AG10803 (cell line): ENCODE results near the gene TAF10.

Experiments used
- DNase-seq: peaks from one replicate; pipeline ENCODE4 v3.0.0; 2010; ENCODE audit warnings: low read depth
- H3K4me3 ChIP-seq: 2 replicates; pipeline ENCODE4 v1.5.1; 2011; ENCODE audit warnings: mild to moderate bottlenecking, low read length, control low read depth
- TF ChIP-seq, protein P1 (sequence below): conservative IDR thresholded peaks from 2 replicates; pipeline ENCODE4 v1.5.1; 2011; ENCODE audit warnings: mild to moderate bottlenecking, low read length, control low read depth, inconsistent platforms

Gene TAF10

DNA sequence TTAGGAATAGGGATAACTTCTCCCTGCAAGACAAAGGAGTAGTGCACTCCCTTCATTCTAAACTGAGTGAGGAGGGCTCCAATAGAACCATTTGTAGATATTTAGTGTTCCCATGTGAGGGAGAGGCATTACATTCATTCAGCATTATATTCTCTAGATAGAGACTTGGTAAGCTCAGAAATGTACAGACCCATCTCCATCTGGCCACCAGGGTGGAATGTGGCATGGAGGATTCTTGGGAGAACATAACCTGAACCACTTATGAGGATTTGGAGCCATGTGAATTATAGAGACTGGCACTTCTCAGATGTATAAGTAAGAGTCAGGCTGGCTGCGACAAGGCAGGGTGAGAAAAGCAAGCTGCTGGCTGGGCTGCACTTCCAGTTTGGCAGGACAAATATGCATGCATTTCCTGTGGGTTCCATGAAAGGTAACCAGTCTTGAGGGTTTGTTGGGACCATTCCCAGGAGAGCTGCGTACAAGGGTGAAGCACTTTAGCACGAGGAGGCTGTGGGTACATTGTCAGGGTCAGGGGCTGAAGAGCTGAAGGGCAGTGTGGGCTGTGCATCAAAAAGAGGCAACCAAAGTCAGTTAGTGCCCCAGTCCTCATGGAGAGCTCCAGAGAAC lies 17.8 kb downstream of the TAF10 start:
- DNase-seq = no peak
- TF ChIP-seq, protein P1, sequence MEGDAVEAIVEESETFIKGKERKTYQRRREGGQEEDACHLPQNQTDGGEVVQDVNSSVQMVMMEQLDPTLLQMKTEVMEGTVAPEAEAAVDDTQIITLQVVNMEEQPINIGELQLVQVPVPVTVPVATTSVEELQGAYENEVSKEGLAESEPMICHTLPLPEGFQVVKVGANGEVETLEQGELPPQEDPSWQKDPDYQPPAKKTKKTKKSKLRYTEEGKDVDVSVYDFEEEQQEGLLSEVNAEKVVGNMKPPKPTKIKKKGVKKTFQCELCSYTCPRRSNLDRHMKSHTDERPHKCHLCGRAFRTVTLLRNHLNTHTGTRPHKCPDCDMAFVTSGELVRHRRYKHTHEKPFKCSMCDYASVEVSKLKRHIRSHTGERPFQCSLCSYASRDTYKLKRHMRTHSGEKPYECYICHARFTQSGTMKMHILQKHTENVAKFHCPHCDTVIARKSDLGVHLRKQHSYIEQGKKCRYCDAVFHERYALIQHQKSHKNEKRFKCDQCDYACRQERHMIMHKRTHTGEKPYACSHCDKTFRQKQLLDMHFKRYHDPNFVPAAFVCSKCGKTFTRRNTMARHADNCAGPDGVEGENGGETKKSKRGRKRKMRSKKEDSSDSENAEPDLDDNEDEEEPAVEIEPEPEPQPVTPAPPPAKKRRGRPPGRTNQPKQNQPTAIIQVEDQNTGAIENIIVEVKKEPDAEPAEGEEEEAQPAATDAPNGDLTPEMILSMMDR = 0 out of 2 replicates have a peak, but pooled peaks have one; percentile 6
- no peak overlapping the region for H3K4me3 ChIP-seq

DNA sequence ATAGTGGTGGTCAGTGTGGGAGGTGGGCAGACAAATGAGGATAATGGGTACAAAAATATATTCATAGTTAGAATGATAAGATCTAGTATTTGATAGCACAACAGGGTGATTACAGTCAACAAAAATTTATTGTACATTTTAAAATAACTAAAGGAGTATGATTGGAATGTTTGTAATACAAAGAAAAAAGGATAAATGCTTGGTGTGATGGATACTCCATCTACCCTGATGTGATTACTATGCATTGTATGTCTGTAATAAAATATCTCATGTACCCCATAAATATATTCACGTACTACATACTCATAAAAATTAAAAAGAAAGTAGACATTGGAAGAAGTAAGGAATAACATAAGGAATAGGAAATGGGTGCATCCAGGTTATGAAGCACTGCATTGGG lies 24.0 kb downstream of the TAF10 start:
- DNase-seq = no peak
- H3K4me3 ChIP-seq = no peak overlapping the region
- TF ChIP-seq, protein P1 = no peak

DNA sequence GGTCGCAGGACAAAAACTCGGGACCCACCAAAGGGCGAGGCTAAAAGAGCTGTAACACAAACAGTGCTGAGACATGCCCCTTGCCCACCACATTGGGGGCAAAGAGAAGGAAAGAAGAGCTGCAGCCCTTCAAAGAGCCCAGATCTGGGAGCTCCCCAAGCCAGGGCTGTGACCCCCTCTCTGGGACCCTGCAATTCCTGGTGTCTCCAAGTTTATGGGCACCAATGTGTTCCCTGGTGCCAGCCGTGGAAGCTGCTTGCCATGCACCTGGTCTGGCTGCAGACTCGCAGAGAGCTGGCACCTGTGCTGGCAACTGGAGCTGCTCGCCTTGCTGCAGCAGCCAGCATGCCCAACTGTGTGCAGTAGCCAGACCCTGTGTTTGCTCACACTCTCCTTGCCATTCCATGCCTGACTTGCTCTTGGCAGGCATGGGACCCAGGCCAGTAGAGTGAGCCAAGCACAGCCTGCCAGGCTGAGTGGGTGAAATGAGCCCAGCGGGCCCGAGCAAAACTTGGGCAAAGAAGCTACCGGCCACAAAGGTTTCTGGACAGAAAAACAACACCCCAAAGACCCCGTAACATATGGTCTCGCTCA lies 24.6 kb downstream of the TAF10 start:
- DNase-seq = no peak
- TF ChIP-seq, protein P1 = no peak
- H3K4me3 ChIP-seq = no peak overlapping the region

DNA sequence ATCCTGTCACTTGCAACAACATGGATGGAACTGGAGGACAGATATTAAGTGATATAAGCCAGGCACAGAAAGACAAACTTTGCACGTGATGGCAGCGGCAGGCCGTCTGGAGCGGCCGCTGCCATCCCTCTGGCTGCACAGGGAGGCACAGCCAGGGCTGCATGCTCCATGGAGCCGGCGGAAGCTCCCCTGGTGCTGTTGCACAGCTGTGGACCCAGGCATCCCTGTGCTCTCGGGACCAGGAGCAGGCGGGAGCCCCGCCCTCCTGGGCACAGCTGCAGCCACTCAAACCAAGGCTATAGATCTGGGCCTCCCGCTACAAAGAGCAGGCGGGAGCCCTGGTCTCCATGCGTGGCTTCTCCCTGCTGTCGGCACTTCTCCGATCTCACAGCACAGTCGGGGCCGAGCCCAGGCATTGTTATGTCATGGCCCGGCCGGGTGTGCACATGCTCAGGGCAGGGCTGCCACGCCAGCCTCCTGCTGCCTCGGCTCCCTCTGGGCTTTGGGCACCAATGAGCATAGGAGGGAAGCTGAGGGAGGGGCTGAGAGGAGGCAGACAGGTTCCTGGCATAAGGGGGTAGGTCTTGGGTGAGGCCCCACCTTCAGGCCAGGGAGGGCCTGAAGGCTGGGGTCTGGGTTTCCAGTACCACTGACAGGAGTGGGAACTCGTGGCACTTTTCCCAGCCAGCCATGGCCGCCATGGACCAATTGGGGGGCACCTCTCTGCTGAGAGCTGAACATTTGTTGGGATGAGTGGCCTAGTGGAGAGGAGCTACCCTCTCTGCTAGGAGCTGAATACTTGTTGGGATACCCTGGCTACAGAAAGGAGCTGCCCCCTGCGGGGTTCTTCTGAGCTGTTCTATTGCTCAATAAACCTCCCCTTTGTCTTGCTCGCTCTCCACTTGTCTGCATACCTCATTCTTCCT lies 25.3 kb downstream of the TAF10 start:
- DNase-seq = peak; percentile 32
- peak overlapping the region; percentile 34 for H3K4me3 ChIP-seq
- TF ChIP-seq, protein P1 = no peak

DNA sequence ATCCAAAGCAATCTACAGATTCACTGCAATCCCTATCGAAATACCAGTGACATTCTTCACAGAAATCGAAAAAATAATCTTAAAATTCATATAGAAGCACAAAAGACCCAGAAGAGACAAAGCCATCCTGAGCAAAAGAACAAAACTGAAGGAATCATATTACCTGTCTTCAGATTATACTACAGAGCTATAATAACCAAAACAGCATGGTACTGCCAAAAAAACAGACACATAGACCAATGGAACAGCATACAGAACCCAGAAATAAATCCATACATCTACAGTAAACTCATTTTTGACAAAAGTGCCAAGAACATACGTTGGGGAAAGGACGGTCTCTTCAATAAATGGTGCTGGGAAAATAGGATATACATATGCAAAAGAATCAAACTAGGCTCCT lies 27.5 kb downstream of the TAF10 start:
- DNase-seq = no peak
- no peak overlapping the region for H3K4me3 ChIP-seq
- TF ChIP-seq, protein P1 = no peak

DNA sequence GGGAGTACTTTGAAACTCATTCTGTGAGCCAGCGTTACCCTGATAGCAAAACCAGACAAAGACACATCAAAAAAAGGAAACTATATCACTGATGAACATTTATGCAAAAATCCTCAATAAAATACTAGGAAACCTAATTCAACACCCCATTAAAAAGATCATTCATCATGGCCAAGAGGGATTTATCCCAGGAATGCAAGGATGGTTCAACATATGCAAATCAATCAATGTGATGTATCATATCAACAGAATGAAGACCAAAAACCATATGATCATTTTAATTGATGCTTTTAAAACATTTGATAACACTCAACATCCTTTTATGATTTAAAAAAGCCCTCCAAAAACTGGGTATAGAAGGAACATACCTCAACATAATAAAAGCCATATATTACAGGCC lies 28.4 kb downstream of the TAF10 start:
- TF ChIP-seq, protein P1 = no peak
- no peak overlapping the region for H3K4me3 ChIP-seq
- DNase-seq = no peak

DNA sequence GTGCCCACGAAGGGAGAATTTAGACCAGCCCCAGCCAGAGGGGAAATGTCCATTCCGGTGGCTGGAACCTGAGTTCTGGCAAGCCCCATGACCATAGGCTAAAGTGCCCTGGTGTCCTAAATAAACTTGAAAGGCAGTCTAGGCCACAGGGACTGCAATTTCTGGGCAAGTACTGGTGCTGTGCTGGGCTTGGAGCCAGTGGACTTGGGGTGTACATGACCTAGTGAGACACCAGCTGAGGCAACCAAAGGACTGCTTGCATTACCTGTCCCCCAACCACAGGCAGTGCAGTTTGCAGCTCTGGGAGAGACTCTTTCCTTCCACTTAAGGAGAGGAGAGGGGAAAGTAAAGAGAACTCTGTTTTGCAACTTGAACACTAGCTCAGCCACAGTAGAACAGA lies 32.3 kb downstream of the TAF10 start:
- DNase-seq = no peak
- H3K4me3 ChIP-seq = no peak overlapping the region
- TF ChIP-seq, protein P1 = no peak
